ENCODE data around the gene CDKN1C. TPM values are rescaled to one million over a fixed set of nuclear protein-coding genes. Genes with fewer than 3 reads are reported as not detected.

The CDKN1C gene
- total RNA-seq, 1 experiment from 2014 or later: 18.7 TPM

GRCh38 chr11:2898366-2899079, 12.9 kb upstream of the CDKN1C start:
- in situ Hi-C loops (cut with HindIII; ENCODE audit: low pct_unique_long_range_greater_than_20kb, low sequenced_read_pairs): no loop called here
- DNase-seq (ENCODE audit: low read depth, low spot score): peak; percentile 95

- in situ Hi-C loops (cut with HindIII; ENCODE audit: low pct_unique_long_range_greater_than_20kb, low sequenced_read_pairs): no loop called here
- no peak for DNase-seq (ENCODE audit: low read depth, low spot score)
Observed at GRCh38 chr11:2897048-2897447, 11.5 kb upstream of the CDKN1C start.

GRCh38 chr11:2896047-2896446, 10.5 kb upstream of the CDKN1C start:
- in situ Hi-C loops (cut with HindIII; ENCODE audit: low pct_unique_long_range_greater_than_20kb, low sequenced_read_pairs): no loop called here
- no peak for DNase-seq (ENCODE audit: low read depth, low spot score)

GRCh38 chr11:2893935-2894334, 8.4 kb upstream of the CDKN1C start:
- in situ Hi-C loops (cut with HindIII; ENCODE audit: low pct_unique_long_range_greater_than_20kb, low sequenced_read_pairs): no loop called here
- no peak for DNase-seq (ENCODE audit: low read depth, low spot score)

- no peak for DNase-seq (ENCODE audit: low read depth, low spot score)
- in situ Hi-C loops (cut with HindIII; ENCODE audit: low pct_unique_long_range_greater_than_20kb, low sequenced_read_pairs): no loop called here
Observed at GRCh38 chr11:2892967-2893528, 7.5 kb upstream of the CDKN1C start.

GRCh38 chr11:2892215-2892966, 6.8 kb upstream of the CDKN1C start:
- in situ Hi-C loops (cut with HindIII; ENCODE audit: low pct_unique_long_range_greater_than_20kb, low sequenced_read_pairs): no loop called here
- peak; percentile 50 for DNase-seq (ENCODE audit: low read depth, low spot score)

- peak; percentile 28 for DNase-seq (ENCODE audit: low read depth, low spot score)
- in situ Hi-C loops (cut with HindIII; ENCODE audit: low pct_unique_long_range_greater_than_20kb, low sequenced_read_pairs): no loop called here
Observed at GRCh38 chr11:2891326-2892214, 6.0 kb upstream of the CDKN1C start.

GRCh38 chr11:2890466-2891294, 5.1 kb upstream of the CDKN1C start:
- in situ Hi-C loops (cut with HindIII; ENCODE audit: low pct_unique_long_range_greater_than_20kb, low sequenced_read_pairs): no loop called here

GRCh38 chr11:2889362-2890273, 4.0 kb upstream of the CDKN1C start:
- no peak for DNase-seq (ENCODE audit: low read depth, low spot score)
- in situ Hi-C loops (cut with HindIII; ENCODE audit: low pct_unique_long_range_greater_than_20kb, low sequenced_read_pairs): no loop called here

More at GRCh38 chr11:2890466-2891294, 5.1 kb upstream of the CDKN1C start:
- no peak for DNase-seq (ENCODE audit: low read depth, low spot score)

- in situ Hi-C loops (cut with HindIII; ENCODE audit: low pct_unique_long_range_greater_than_20kb, low sequenced_read_pairs): no loop called here
- DNase-seq (ENCODE audit: low read depth, low spot score): peak; percentile 85
Observed at GRCh38 chr11:2888266-2888968, 2.8 kb upstream of the CDKN1C start.

GRCh38 chr11:2887515-2888195, 2.1 kb upstream of the CDKN1C start:
- no peak for DNase-seq (ENCODE audit: low read depth, low spot score)
- in situ Hi-C loops (cut with HindIII; ENCODE audit: low pct_unique_long_range_greater_than_20kb, low sequenced_read_pairs): no loop called here

GRCh38 chr11:2886936-2887335, 1.4 kb upstream of the CDKN1C start:
- in situ Hi-C loops (cut with HindIII; ENCODE audit: low pct_unique_long_range_greater_than_20kb, low sequenced_read_pairs): no loop called here
- DNase-seq (ENCODE audit: low read depth, low spot score): no peak

GRCh38 chr11:2886191-2886894, 768 bp upstream of the CDKN1C start:
- no peak for DNase-seq (ENCODE audit: low read depth, low spot score)
- in situ Hi-C loops (cut with HindIII; ENCODE audit: low pct_unique_long_range_greater_than_20kb, low sequenced_read_pairs): no loop called here

- in situ Hi-C loops (cut with HindIII; ENCODE audit: low pct_unique_long_range_greater_than_20kb, low sequenced_read_pairs): no loop called here
- peak; percentile 55 for DNase-seq (ENCODE audit: low read depth, low spot score)
Observed at GRCh38 chr11:2885017-2885677, 428 bp downstream of the CDKN1C start.

Data from SK-MEL-5 (cell line).